Neural progenitor cell (in vitro differentiated cells): ENCODE measurements around the gene ARPC5. TPM values are rescaled to one million over a fixed set of nuclear protein-coding genes. Genes with fewer than 3 reads are reported as not detected.

Experiments
- DNase-seq: peaks from one replicate; pipeline ENCODE4 v3.0.0-alpha.2; 2016; ENCODE audit warnings: low spot score
- H2AFZ ChIP-seq: fragments of 200-600 bp; sonication (generic); replicated peaks from 2 replicates; pipeline ENCODE4 v1.6.1; 2016; ENCODE audit warnings: antibody characterized with exemption
- H3F3A ChIP-seq: fragments of 200-600 bp; sonication (generic); 2 replicates; pipeline ENCODE4 v1.6.1; 2016; ENCODE audit warnings: antibody characterized with exemption, low read depth
- H3K27ac ChIP-seq: fragments of 200-600 bp; sonication (generic); 2 replicates; pipeline ENCODE4 v1.5.1; 2016; ENCODE audit warnings: mild to moderate bottlenecking
- H3K27me3 ChIP-seq: fragments of 200-600 bp; sonication (generic); 2 replicates; pipeline ENCODE4 v1.6.1; 2016; ENCODE audit warnings: mild to moderate bottlenecking, moderate library complexity
- H3K36me3 ChIP-seq: fragments of 200-600 bp; sonication (generic); 2 replicates; pipeline ENCODE4 v1.5.1; 2016
- H3K4me1 ChIP-seq: fragments of 200-600 bp; sonication (generic); 2 replicates; pipeline ENCODE4 v1.6.1; 2016; ENCODE audit warnings: mixed run types
- H3K4me2 ChIP-seq: fragments of 200-600 bp; sonication (generic); 2 replicates; pipeline ENCODE4 v1.6.1; 2016
- H3K4me3 ChIP-seq: fragments of 200-600 bp; sonication (generic); 2 replicates; pipeline ENCODE4 v1.5.1; 2016
- H3K79me2 ChIP-seq: fragments of 200-600 bp; sonication (generic); 2 replicates; pipeline ENCODE4 v1.6.1; 2016; ENCODE audit warnings: low read depth
- H3K9ac ChIP-seq: fragments of 200-600 bp; sonication (generic); 2 replicates; pipeline ENCODE4 v1.6.1; 2016
- H3K9me3 ChIP-seq: fragments of 200-600 bp; sonication (generic); 2 replicates; pipeline ENCODE4 v1.5.1; 2016; ENCODE audit warnings: low read depth
- H4K20me1 ChIP-seq: fragments of 200-600 bp; sonication (generic); 2 replicates; pipeline ENCODE4 v1.6.1; 2016; ENCODE audit warnings: low read depth
- H3K27ac Mint-ChIP-seq: 3 replicates; pipeline ENCODE4 v1.8.0; 2021; ENCODE audit warnings: mixed read lengths
- H3K27me3 Mint-ChIP-seq: 2 replicates; pipeline ENCODE4 v1.8.0; 2022; ENCODE audit warnings: low read depth, mild to moderate bottlenecking, inconsistent platforms, moderate library complexity, mixed read lengths; ENCODE audit not compliant: insufficient read depth
- H3K36me3 Mint-ChIP-seq: 3 replicates; pipeline ENCODE4 v1.8.0; 2021; ENCODE audit warnings: mixed read lengths
- H3K4me1 Mint-ChIP-seq: 3 replicates; pipeline ENCODE4 v1.8.0; 2021; ENCODE audit warnings: mixed read lengths
- H3K4me3 Mint-ChIP-seq: 3 replicates; pipeline ENCODE4 v1.8.0; 2021; ENCODE audit warnings: mild to moderate bottlenecking, moderate library complexity, mixed read lengths
- H3K9me3 Mint-ChIP-seq: 3 replicates; pipeline ENCODE4 v1.8.0; 2020; ENCODE audit warnings: mixed read lengths
- CTCF ChIP-seq: fragments of 200-600 bp; sonication (generic); IDR thresholded peaks from 2 replicates; pipeline ENCODE4 v1.5.1; 2017; ENCODE audit warnings: antibody characterized with exemption, mild to moderate bottlenecking
- EZH2 ChIP-seq: fragments of 200-600 bp; sonication (generic); IDR thresholded peaks from 2 replicates; pipeline ENCODE4 v1.6.1; 2017; ENCODE audit warnings: antibody characterized with exemption, mild to moderate bottlenecking, moderate library complexity
- EZH2phosphoT487 ChIP-seq: fragments of 200-600 bp; sonication (generic); IDR thresholded peaks from 2 replicates; pipeline ENCODE4 v1.6.1; 2017; ENCODE audit warnings: antibody characterized with exemption
- total RNA-seq: library from RNA; depleted of rRNA; stranded (reverse); fragments of >200 nt; gene quantifications from 2 replicates; pipeline ENCODE4 v1.2.3, GENCODE V29; 2015; ENCODE audit warnings: low replicate concordance

The ARPC5 gene
- total RNA-seq, 1 donor from 2014 or later, result 131 TPM

GRCh38 chr1:183654706-183655105 is 19.1 kb upstream of the ARPC5 start:
- DNase-seq, result no peak
- H3K27me3 ChIP-seq, result no peaks in the 10 kb centered on the region
- TF ChIP-seq EZH2 (no peak), CTCF (no peak), EZH2phosphoT487 (no peak)

GRCh38 chr1:183653876-183654451 is 18.4 kb upstream of the ARPC5 start:
- no peak overlapping the region for H3K27ac Mint-ChIP-seq
- H3K4me1 Mint-ChIP-seq, result peaks cover 20% of the 10 kb centered on the region
- no peak for TF ChIP-seq EZH2phosphoT487
- no peak for TF ChIP-seq CTCF
- no peak for TF ChIP-seq EZH2
- H3K9me3 Mint-ChIP-seq, result no peaks in the 10 kb centered on the region
- H3K4me3 ChIP-seq, result no peak overlapping the region
- no peak overlapping the region for H3K27ac ChIP-seq
- H3K27me3 Mint-ChIP-seq, result peaks cover 3% of the 10 kb centered on the region
- H3K4me1 ChIP-seq, result no peaks in the 10 kb centered on the region
- H3K27me3 ChIP-seq, result no peaks in the 10 kb centered on the region
- no peak overlapping the region for H3K9ac ChIP-seq
- no peaks in the 10 kb centered on the region for H3K79me2 ChIP-seq
- H3K4me3 Mint-ChIP-seq, result no peak overlapping the region
- DNase-seq, result no peak
- H4K20me1 ChIP-seq, result no peaks in the 10 kb centered on the region
- H3F3A ChIP-seq, result no peaks in the 10 kb centered on the region
- no peak overlapping the region for H2AFZ ChIP-seq
- H3K9me3 ChIP-seq, result no peaks in the 10 kb centered on the region
- H3K4me2 ChIP-seq, result no peak overlapping the region
- no peaks in the 10 kb centered on the region for H3K36me3 Mint-ChIP-seq
- H3K36me3 ChIP-seq, result no peaks in the 10 kb centered on the region

More at GRCh38 chr1:183654706-183655105, 19.1 kb upstream of the ARPC5 start:
- Histone ChIP-seq H3K4me2 (no peak overlapping the region), H3K9ac (no peak overlapping the region), H2AFZ (no peak overlapping the region), H3K4me1 (no peaks in the 10 kb centered on the region), H3K36me3 (no peaks in the 10 kb centered on the region), H3K27ac (no peak overlapping the region), H3F3A (no peaks in the 10 kb centered on the region), H3K4me3 (no peak overlapping the region), H3K79me2 (no peaks in the 10 kb centered on the region), H3K9me3 (no peaks in the 10 kb centered on the region), H4K20me1 (no peaks in the 10 kb centered on the region)
- H3K27me3 Mint-ChIP-seq, result peaks cover 3% of the 10 kb centered on the region
- H3K36me3 Mint-ChIP-seq, result peaks cover 1% of the 10 kb centered on the region
- no peak overlapping the region for H3K4me3 Mint-ChIP-seq
- H3K27ac Mint-ChIP-seq, result no peak overlapping the region
- H3K9me3 Mint-ChIP-seq, result no peaks in the 10 kb centered on the region
- H3K4me1 Mint-ChIP-seq, result peaks cover 20% of the 10 kb centered on the region

- TF ChIP-seq CTCF (no peak), EZH2 (no peak), EZH2phosphoT487 (no peak)
- Histone ChIP-seq H3K4me1 (no peaks in the 10 kb centered on the region), H2AFZ (no peak overlapping the region), H3K79me2 (no peaks in the 10 kb centered on the region), H3K36me3 (no peaks in the 10 kb centered on the region), H4K20me1 (no peaks in the 10 kb centered on the region), H3F3A (no peaks in the 10 kb centered on the region), H3K27me3 (no peaks in the 10 kb centered on the region), H3K4me3 (no peak overlapping the region), H3K27ac (no peak overlapping the region), H3K9me3 (no peaks in the 10 kb centered on the region), H3K4me2 (no peak overlapping the region), H3K9ac (no peak overlapping the region)
- H3K9me3 Mint-ChIP-seq, result no peaks in the 10 kb centered on the region
- H3K4me1 Mint-ChIP-seq, result peaks cover 20% of the 10 kb centered on the region
- DNase-seq, result no peak
- H3K36me3 Mint-ChIP-seq, result no peaks in the 10 kb centered on the region
- H3K27ac Mint-ChIP-seq, result no peak overlapping the region
- no peak overlapping the region for H3K4me3 Mint-ChIP-seq
- H3K27me3 Mint-ChIP-seq, result peaks cover 3% of the 10 kb centered on the region
Measured at GRCh38 chr1:183653462-183653794, 17.8 kb upstream of the ARPC5 start.
